Aorta (tissue), 5 donors: Measurements from ENCODE around the gene TCF4. TPM values are rescaled to one million over a fixed set of nuclear protein-coding genes. Genes with fewer than 3 reads are reported as not detected.

Experiments used
- ATAC-seq: fragments of 200-7000 bp; cut with Tn5 transposase; one replicate; pipeline ENCODE4 v1.9.1; 2022; ENCODE audit warnings: moderate library complexity; ENCODE audit not compliant: low FRiP score
- DNase-seq, 2 donors: peaks; one replicate each; pipeline ENCODE4 v3.0.0-alpha.2; 2020
- H3K27ac ChIP-seq, 2 donors: one replicate each; pipeline ENCODE4 v1.5.1; 2013; ENCODE audit warnings: low read length in 2 of 2, mild to moderate bottlenecking in 2 of 2, moderate library complexity in 2 of 2, control low read depth in 1 of 2, inconsistent platforms in 1 of 2, low read depth in 1 of 2
- H3K27me3 ChIP-seq, 2 donors: one replicate each; pipeline ENCODE4 v1.6.1; 2013; ENCODE audit warnings: control low read depth in 1 of 2, low read length in 1 of 2, mild to moderate bottlenecking in 1 of 2, moderate library complexity in 1 of 2; ENCODE audit not compliant: insufficient read depth in 2 of 2, control insufficient read depth in 1 of 2
- H3K36me3 ChIP-seq, 2 donors: one replicate each; pipeline ENCODE4 v1.6.1; 2013; ENCODE audit warnings: control low read depth in 1 of 2, low read length in 1 of 2, mild to moderate bottlenecking in 1 of 2; ENCODE audit not compliant: insufficient read depth in 2 of 2, control insufficient read depth in 1 of 2
- H3K4me1 ChIP-seq, 2 donors: one replicate each; pipeline ENCODE4 v1.6.1; 2013; ENCODE audit warnings: low read length in 2 of 2, control low read depth in 1 of 2, mild to moderate bottlenecking in 1 of 2, moderate library complexity in 1 of 2; ENCODE audit not compliant: insufficient read depth in 2 of 2, control insufficient read depth in 1 of 2
- H3K4me3 ChIP-seq, 2 donors: one replicate each; pipeline ENCODE4 v1.5.1; 2013; ENCODE audit warnings: low read length in 2 of 2, control low read depth in 1 of 2, mild to moderate bottlenecking in 1 of 2
- H3K9me3 ChIP-seq: one replicate; pipeline ENCODE4 v1.6.1; 2013; ENCODE audit warnings: mild to moderate bottlenecking, low read length; ENCODE audit not compliant: control insufficient read depth
- WGBS, 2 donors: extraction: QIAGEN DNeasy Blood & Tissue Kit; methylation state at CpG; one replicate each; pipeline ENCODE4 v1.1.7; 2013; 5-methylcytosine and 5-hydroxymethylcytosine counted together
- intact Hi-C, 2 donors: fragments of 100-400 bp; cut with DNase I; formaldehyde crosslinking; loops; one replicate each; pipeline versions ENCODE4 v1.14.2 to v1.15.0; 2022
- polyA plus RNA-seq, 2 donors: library from polyadenylated mRNA; stranded (reverse); fragments of 200-250 nt; gene quantifications; one replicate each; pipeline ENCODE4 v1.2.3, GENCODE V29; 2013
- total RNA-seq, 2 donors: library from RNA; stranded (reverse); fragmentation: NEBNext Ultra II Directional; extraction: Animal tissue kit (Norgen Biotek cat#: 25700); gene quantifications; one replicate each; pipeline ENCODE4 v1.2.1, GENCODE V29; 2021
- donor health status: healthy with polysubstance abuse.
- donor health status: Bipolar disorder and iron deficiency.
- donor health status: DM: no; HTN: no; CAD: no.
- donor health status: DM: no; HTN: no; CAD: no.
- donor health status: DM: yes; HTN: yes; CAD: no.

The TCF4 gene
- total and polyA plus RNA-seq, 4 donors = 11.8 to 297 (median 75.0) TPM

DNA sequence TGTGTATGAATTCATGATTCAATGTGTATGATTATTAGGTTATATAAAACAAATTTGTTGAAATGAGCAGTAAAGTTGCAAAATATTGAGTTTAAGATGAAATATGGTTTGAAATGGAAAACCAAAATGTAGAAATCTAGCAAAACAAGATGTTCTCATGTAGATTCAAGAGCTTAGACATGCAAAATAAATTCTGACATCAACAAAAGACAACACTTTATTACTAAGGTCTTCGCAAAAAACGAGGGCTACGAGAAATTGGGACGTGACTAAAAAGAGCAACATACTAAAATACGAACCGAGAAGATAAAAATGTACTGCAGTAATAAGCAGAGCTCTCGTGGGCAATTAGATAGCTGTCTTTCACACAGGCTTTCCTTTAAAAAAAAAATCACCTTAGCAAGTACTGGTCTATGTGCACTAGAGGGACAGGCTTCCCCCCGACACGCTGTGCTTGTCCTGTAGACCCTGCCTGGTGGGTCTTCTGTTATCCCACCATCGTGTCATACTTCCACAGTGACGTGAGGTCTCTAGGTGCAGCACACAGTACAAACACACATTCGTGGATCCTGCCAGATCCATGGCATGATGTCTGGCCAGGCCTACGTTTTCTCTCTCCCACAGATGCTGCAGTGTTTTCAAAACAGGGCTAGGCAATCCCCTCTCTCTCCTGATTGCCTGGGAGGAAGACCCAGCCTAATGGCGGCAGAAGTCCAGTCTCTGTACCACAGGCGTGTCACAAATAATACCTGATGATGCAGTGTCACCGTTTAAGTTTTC, 240.8 kb downstream of the TCF4 start:
- Histone ChIP-seq H3K27ac (no peak overlapping the region), H3K9me3 (no peaks in the 10 kb centered on the region), H3K4me3 (no peak overlapping the region), H3K4me1 (no peaks in the 10 kb centered on the region), H3K36me3 (no peaks in the 10 kb centered on the region), H3K27me3 (no peaks in the 10 kb centered on the region)
- DNase-seq (no peak), ATAC-seq (no peak)
- intact Hi-C loops = no loop called here
- WGBS, 2 donors = 81 to 85% methylated on average over 16 of the region's 16 CpGs

DNA sequence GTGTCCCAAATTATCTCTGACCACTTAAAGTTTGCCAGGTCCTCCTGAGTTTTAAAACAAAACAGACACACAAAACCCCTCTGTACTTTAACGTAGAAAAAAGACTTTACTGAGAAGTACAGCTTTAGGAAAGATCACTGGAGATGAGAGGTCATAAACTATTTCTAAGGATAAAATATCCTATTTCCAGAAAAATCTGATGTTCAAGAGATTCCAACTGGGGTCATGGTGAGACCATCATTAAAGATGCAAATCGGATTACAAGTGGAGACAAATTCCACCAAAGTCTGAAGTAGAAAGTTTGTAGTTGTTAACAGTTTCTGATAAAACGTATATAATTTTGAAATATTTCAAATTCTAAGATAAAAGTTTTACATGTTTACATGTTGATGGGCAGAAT, 241.6 kb downstream of the TCF4 start:
- 55 to 78% methylated on average over 3 of the region's 3 CpGs for WGBS, 2 donors

GRCh38 chr18:55345103-55345950, 242.7 kb downstream of the TCF4 start:
- no peaks in the 10 kb centered on the region for H3K36me3 ChIP-seq
- intact Hi-C loops = no loop called here
- no peaks in the 10 kb centered on the region for H3K27me3 ChIP-seq
- no peaks in the 10 kb centered on the region for H3K9me3 ChIP-seq
- no peak overlapping the region for H3K27ac ChIP-seq
- no peak for ATAC-seq
- H3K4me3 ChIP-seq = no peak overlapping the region
- DNase-seq = no peak
- 94 to 95% methylated on average over 7 of the region's 7 CpGs for whole genome bisulfite sequencing, 2 donors
- H3K4me1 ChIP-seq = no peaks in the 10 kb centered on the region

More for the DNA sequence above, 241.6 kb downstream of the TCF4 start:
- DNase-seq (no peak), ATAC-seq (no peak)
- no peak overlapping the region for H3K4me3 ChIP-seq
- H3K36me3 ChIP-seq = no peaks in the 10 kb centered on the region
- H3K4me1 ChIP-seq = no peaks in the 10 kb centered on the region
- intact Hi-C loops = no loop called here
- no peak overlapping the region for H3K27ac ChIP-seq
- H3K9me3 ChIP-seq = no peaks in the 10 kb centered on the region
- H3K27me3 ChIP-seq = no peaks in the 10 kb centered on the region

- no peak for ATAC-seq
- no peaks in the 10 kb centered on the region for H3K4me1 ChIP-seq
- H3K9me3 ChIP-seq = no peaks in the 10 kb centered on the region
- no peak for DNase-seq
- no peak overlapping the region for H3K4me3 ChIP-seq
- H3K36me3 ChIP-seq = no peaks in the 10 kb centered on the region
- intact Hi-C loops = loop anchor here (5.0 kb wide), 2 partner anchors 59 to 1234 kb away; no protein-coding TSS in a partner anchor
- 93 to 97% methylated on average over 3 of the region's 3 CpGs for WGBS, 2 donors
- H3K27me3 ChIP-seq = no peaks in the 10 kb centered on the region
- no peak overlapping the region for H3K27ac ChIP-seq
These were observed 244.5 kb downstream of the TCF4 start for GRCh38 chr18:55343396-55344073.

- H3K27me3 ChIP-seq = no peaks in the 10 kb centered on the region
- H3K9me3 ChIP-seq = no peaks in the 10 kb centered on the region
- intact Hi-C loops = loop anchor here (5.0 kb wide), 2 partner anchors 61 to 1236 kb away; no protein-coding TSS in a partner anchor
- H3K4me3 ChIP-seq = no peak overlapping the region
- H3K4me1 ChIP-seq = peaks cover 0 to 4% of the 10 kb centered on the region in 2 donors
- no peak overlapping the region for H3K27ac ChIP-seq
- DNase-seq (no peak), ATAC-seq (no peak)
- WGBS, 2 donors = 90 to 91% methylated on average over 2 of the region's 2 CpGs
- H3K36me3 ChIP-seq = no peaks in the 10 kb centered on the region
These were observed 247.0 kb downstream of the TCF4 start for GRCh38 chr18:55340998-55341397.

GRCh38 chr18:55339990-55340389, 248.0 kb downstream of the TCF4 start:
- intact Hi-C loops = loop anchor here (5.0 to 10.0 kb wide), 5 partner anchors 62 to 1237 kb away; partner anchors contain the start of gene TCF4 (in 2 of the 2)
- DNase-seq = no peak
- no peak for ATAC-seq
- H3K36me3 ChIP-seq = no peaks in the 10 kb centered on the region
- H3K4me3 ChIP-seq = no peak overlapping the region
- H3K4me1 ChIP-seq = peaks cover 0 to 4% of the 10 kb centered on the region in 2 donors
- 62 to 67% methylated on average over 7 of the region's 7 CpGs for WGBS, 2 donors
- H3K9me3 ChIP-seq = no peaks in the 10 kb centered on the region
- no peak overlapping the region for H3K27ac ChIP-seq
- no peaks in the 10 kb centered on the region for H3K27me3 ChIP-seq

GRCh38 chr18:55338978-55339650, 248.9 kb downstream of the TCF4 start:
- Histone ChIP-seq H3K36me3 (no peaks in the 10 kb centered on the region), H3K4me3 (no peak overlapping the region), H3K9me3 (no peaks in the 10 kb centered on the region), H3K4me1 (peaks cover 0 to 4% of the 10 kb centered on the region in 2 donors), H3K27me3 (no peaks in the 10 kb centered on the region), H3K27ac (no peak overlapping the region)
- ATAC-seq (no peak), DNase-seq (no peak)
- WGBS, 2 donors = 82 to 87% methylated on average over 8 of the region's 8 CpGs
- intact Hi-C loops = loop anchor here (5.0 to 10.0 kb wide), 4 partner anchors 63 to 248 kb away; partner anchors contain the start of gene TCF4 (in 2 of the 2)
